GM18505 (cell line): ENCODE data around the gene MAPT.
"Not testable (repeated sequence)": the region's sequence is repeated elsewhere in the genome, so short reads cannot be mapped to it uniquely, and the experiment has no call there.

Source experiments
- ATAC-seq: cut with Tn5 transposase; IDR thresholded peaks from one replicate; pipeline ENCODE4 v1.9.1; 2021; ENCODE audit not compliant: unreplicated experiment
- POLR2A ChIP-seq: IDR thresholded peaks from 4 replicates; pipeline ENCODE4 v1.6.1; 2011; ENCODE audit warnings: borderline replicate concordance; ENCODE audit not compliant: insufficient read depth, insufficient read length; ENCODE audit errors: extremely low read depth

Gene MAPT

DNA sequence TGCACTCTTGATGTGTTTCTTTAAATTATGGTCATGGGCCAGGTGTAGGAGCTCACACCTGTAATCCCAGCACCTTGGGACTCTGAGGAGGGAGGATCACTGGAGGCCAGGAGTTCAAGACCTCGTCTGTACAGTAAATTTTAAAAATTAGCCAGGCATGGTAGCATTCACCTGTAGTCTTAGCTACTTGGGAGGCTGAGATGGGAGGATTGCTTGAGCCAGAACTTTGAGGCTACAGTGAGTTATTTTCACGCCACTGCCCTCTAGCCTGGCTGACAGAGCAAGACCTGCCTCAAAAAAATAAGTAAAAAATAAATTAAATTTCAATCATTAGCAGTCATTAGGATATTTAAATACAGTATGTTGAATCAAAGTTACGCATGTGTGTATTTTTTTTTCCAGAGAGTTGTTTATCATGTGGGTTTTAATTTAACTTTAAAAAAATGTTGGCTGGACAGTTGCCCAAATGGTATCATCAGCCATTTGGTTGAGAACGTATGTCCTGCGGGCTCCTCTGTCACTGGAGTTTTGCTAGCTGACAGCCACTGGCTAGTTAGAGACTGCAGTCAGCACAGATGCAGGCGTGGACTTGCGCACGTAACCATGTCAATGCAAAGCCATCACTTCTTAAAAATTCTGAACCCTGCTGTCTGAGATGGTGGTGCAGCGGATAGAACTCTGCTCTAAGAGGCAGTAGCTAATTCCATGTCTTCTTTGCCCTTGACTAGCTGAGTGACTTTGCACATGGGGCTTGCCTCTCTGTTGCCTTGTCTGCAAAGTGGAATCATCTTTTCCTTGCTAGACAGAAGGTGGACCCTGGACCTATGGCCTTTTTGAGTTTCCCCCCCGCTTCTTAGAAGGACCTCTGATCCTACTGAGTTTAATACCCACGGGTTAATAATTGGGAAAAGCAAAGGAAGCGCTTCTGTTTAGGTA lies 40.0 kb downstream of the MAPT start:
- TF ChIP-seq POLR2A, result no peak
- no peak for ATAC-seq

DNA sequence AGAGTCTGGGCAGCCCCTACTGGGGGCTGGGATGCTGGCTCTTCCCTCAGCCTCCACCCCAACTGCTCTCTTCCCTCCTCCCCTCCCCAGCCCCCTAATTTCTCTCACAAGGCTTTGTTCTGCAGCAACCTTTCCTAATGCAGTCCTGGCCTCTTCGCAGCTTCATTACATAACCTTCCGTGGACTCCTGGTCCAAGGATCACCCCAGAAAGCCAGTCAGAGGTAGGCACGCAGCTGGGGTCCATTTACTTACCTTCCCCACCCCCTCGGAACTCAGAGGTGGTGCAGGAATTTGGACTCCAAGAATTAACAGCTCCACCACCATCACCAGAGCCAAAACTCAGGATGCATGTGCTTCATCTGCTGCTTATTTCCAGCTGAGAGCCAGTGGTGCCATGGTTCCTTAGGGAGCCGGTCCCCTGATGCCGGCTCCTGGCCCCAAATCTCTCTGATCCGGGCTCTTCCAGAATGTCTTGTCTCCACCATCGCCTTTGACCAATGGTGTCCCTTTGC lies 40.9 kb downstream of the MAPT start:
- TF ChIP-seq POLR2A, result no peak
- ATAC-seq, result no peak

DNA sequence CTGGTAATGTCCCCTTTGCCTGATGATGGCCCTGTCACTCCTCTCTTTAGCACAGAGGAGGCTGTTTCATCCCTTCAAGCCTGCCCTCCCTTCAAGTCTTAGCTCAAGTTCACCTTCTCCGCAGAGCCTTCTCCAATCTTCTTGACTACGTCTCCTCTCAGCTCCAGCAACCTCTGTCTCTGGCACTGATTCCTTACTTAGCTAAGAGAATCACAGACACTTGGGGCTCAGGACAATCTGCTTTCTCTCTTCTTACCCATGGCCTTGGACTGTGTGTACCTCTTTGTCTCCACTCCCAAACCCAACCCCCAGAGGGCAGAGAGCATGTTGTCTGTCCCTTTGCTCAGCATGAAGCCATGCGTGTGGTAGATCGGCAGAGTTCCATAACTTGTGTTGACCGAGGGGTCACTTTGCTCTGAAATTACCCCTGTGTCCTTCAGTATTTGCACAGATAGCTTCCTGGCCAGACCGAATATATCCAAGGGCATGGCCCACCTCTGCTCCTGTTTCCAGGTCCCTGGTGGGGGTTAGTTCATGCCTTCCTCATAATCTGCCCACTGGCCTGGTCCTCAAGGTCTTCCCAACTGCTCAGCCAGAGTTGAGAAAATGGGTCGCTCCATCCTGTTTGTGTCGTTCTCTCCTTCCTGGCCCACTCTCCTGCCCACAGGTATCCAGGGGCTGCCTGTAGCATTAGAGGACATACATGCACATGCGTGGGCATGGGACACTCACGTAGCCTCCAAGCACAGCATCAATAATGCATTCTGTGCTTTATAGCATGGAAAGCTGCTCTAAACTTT lies 41.6 kb downstream of the MAPT start:
- TF ChIP-seq POLR2A, result no peak
- no peak for ATAC-seq

DNA sequence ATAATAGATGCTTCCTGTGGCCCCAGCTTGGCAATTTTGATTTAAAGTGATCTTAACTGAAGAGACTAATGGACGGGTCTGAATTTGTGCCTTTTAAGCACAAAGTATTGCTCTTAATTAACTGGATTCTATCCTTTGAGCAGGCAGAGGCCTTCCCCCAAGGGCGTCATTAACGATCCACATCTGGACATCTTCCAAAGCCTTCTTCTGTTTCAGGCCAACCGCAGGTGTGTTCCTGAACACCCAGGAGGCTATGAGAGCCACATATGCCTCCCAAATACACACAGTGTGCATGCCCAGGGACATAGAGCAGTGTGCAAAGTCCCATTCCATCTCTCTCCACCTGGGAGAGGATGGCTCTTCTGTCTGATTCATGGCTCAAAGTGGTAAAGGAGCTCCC lies 42.3 kb downstream of the MAPT start:
- no peak for TF ChIP-seq POLR2A
- ATAC-seq, result no peak

DNA sequence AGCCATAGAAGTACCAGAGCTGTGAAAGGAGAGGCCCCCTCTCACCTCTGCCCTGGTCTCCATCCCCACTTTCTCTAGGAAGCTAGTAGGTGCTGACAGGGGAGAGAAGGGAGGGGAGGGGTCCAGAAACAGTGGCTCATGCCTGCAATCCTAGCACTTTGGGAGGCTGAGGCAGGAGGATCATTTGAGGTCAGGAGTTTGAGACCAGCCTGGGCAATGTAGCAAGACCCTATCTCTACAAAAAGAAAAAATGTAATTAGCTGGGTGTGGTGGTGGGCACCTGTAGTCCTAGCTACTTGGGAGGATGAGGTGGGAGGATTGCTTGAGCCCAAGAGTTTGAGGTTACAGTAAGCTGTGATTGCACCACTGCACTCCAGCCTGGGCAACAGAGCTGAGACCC lies 42.8 kb downstream of the MAPT start:
- not testable (repeated sequence) for ATAC-seq

DNA sequence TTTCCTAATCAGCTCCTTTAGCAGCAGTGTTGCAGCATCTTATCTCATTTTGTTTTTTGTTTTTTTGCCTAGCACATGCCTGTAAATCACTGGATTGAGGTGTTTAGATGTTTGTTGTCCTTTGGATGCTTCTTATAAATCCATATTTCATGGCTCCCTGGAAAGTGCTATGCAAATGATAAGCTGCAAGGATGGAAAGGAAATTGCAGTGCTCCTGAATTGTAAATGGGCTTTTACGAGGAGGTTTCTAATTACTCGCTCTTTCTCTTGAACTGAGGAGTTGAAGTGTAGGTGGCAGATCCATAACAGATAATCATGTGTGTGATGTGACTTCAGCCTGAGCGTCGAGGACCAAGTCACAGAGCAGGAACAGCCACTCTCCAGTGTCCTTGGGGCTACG lies 45.0 kb downstream of the MAPT start:
- TF ChIP-seq POLR2A, result no peak
- no peak for ATAC-seq

DNA sequence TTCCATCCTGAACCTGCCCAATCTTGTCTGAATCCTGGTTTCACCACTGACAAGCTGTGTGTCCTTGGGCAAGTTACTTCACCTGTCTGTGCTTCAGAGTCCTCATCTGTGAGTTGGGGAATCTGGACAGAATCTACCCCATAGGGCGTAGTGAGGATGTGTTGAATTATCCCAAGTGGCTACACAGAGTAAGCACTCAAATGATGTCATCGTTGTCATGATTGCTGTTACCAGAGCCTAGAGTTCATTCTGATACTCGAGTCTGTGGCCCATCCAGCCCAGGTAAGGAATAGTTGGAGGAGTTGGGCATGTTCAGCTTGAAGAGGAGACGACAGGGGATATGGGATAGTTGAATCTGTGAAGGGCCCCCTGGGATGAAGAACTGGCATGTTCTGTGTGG lies 45.9 kb downstream of the MAPT start:
- ATAC-seq, result no peak
- TF ChIP-seq POLR2A, result no peak

DNA sequence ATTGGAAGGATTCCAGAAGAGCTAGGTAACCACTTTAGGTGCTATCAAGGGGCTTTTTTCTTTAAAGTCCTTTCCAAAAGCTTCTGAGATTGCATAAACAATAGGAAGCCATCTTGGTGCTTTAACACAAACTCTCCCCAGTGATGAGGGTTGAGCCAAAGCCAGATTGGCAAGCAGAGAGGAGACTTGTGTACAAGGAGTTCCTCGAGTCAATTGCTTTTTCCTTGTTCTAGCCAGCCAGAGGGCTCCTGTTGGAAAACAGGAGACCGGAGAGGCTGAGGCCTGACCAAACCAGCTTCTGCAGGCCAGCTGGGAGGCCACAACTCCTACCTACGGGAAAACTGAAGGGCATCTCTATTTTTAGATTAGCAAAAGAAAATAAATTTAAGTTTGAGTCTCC lies 46.5 kb downstream of the MAPT start:
- TF ChIP-seq POLR2A, result no peak
- ATAC-seq, result no peak

DNA sequence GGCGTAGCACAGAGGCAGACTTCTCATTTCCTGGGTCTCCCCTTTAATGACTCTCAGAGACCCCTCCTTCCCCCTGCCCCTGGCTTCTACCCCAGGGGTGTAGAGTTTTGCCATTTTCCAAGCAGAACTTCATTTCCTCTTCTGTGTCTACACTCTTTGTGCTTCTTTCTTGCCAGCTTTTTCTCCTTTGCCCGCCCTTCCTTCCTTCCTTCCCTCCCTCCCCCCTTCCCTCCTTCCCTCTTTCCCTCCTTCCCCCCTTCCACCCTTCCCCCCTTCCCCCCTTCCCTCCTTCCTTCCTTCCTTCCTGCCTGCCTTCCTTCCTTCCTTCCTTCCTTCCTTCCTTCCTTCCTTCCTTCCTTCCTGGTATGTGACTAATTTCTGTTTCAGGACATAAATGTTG lies 47.0 kb downstream of the MAPT start:
- no peak for TF ChIP-seq POLR2A
- ATAC-seq, result no peak

DNA sequence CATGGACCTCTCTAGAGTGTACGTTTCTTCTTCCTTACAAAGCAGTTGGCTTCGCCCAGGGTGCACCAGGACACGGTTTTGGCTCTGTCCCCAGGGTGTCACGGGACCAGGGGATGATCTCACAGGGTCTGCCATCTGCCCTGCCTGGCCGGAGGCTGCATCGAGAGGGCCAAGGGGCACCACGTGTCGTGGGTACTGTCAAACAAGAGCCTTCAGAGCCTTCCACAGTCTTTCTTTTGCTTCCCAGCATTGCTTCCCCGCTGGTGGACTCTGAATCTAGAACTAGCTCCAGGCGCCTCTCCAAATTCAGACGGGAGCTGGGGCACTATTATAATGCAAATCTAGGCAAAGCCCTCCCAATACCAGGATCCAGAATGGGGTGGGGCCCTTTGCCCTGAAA lies 47.9 kb downstream of the MAPT start:
- no peak for ATAC-seq
- TF ChIP-seq POLR2A, result no peak

DNA sequence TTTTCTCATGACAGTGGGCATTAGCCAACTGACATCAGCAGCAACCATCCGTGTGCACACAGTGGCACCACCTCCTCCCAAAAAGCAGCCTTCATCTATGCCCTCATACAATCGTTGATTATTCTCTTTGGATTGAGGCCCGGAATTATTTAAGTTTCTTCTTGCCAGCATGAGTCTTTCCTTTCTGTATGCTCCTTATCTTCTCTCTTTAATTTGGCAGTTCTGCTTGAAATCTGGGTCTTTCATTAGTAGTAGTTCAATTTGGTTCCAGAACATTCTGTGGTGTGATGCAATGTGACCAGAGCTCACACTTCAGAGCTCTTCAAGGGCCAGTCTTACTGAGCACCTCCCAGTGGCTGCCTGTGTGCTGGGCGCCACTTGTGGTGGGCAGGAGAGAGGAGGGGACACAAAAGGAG lies 52.5 kb downstream of the MAPT start:
- no peak for ATAC-seq
- no peak for TF ChIP-seq POLR2A

DNA sequence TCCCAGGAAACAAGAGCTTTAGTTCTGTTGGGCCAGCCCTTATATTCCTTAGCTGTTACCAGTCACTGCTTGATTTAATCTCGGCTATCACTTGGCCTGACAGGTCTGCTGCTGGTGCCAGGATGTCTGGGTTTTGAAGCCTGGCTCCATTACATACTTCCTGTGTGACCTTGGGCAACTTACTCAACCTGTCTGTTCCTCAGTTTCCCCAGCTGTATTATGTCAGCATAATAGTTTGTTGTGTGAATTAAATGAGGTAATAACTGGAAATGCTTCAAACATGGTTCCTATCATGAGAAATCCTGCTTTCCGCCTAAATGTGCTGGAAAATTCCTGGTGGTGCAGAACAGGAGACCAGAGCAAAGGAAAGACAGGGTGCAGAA lies 54.1 kb downstream of the MAPT start:
- no peak for ATAC-seq
- TF ChIP-seq POLR2A, result no peak

DNA sequence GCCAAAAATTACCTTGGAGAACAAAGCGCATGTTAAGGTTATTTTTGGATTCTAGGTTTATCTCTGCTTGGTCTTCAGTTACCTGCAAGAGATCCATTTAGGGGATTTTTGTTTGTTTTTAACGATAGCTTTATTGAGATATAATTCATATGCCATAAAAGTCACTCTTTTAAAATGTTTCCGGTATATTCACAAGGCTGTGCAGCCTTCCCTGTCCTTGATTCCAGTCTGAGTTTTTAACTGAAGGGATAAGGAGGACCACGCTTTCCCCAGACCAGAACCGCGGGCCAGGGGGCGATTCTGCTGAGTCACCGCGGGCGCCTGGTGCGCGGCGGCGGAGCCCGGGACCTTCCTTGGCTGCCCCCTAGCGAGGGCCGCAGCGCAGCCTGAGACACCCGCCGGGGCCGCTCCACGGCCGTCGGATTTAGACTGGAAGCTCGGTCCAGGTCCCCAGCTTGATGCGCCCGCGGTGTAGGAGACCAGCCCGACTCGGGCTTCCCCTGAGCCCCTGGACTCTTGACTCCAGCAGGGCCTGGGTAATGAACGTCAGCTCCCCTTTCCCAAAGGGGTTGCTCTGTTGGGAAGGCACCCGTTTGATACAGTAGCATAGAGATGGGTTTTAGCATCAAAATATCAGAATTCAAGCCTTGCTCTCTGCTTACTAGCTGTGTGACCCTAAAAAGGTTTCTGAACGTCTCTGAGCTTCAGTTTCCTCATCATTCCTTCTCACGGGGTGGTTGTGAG lies 54.7 kb downstream of the MAPT start:
- no peak for TF ChIP-seq POLR2A
- ATAC-seq, result no peak

DNA sequence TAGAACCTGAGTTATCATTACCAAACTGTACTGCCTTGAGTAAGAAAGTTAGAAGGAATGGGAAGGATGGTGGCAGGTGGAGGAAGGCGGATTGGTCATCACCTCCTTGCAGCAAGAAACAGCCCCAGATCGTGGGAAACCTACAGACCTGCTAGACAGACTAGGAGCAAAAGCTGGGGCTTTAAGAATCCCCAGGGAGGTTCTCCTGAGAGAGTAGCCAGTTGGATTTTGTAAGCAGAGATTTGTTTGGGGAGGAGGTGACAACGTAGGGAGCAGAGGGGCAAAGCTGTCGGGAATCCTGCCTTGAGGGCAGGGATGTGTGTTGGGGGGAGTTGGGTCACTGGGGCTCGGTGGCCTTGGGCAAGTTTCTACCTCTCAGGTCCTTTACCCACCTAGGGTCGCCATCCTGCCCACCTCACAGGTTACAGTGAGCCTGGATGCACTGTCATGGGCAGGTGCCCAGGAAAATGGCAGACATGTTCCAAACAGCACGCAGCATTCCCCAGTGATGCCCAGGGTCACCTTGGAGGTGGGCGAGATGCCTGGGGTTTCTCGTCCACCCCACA lies 55.5 kb downstream of the MAPT start:
- no peak for TF ChIP-seq POLR2A
- no peak for ATAC-seq

DNA sequence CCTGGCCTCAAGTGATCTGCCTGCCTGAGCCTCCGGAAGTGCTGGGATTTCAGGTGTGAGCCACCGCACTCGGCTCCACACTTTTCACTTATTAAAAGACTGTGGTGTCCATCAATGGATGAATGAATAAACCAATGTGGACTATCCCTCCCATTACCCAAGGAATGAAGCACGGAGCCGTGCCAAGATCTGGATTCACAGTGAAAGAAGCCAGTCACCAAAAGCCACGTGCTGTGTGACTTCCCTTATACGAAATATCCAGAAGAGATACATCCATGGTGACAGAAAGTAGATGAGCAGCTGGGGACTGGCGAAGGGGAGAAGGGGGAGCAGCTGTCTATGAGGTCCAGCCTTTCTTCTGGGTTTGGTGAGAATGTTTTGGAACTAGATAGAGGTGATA lies 56.5 kb downstream of the MAPT start:
- no peak for TF ChIP-seq POLR2A
- ATAC-seq, result no peak
